ENCODE results near the gene WWOX.

- TF ChIP-seq, protein P1, sequence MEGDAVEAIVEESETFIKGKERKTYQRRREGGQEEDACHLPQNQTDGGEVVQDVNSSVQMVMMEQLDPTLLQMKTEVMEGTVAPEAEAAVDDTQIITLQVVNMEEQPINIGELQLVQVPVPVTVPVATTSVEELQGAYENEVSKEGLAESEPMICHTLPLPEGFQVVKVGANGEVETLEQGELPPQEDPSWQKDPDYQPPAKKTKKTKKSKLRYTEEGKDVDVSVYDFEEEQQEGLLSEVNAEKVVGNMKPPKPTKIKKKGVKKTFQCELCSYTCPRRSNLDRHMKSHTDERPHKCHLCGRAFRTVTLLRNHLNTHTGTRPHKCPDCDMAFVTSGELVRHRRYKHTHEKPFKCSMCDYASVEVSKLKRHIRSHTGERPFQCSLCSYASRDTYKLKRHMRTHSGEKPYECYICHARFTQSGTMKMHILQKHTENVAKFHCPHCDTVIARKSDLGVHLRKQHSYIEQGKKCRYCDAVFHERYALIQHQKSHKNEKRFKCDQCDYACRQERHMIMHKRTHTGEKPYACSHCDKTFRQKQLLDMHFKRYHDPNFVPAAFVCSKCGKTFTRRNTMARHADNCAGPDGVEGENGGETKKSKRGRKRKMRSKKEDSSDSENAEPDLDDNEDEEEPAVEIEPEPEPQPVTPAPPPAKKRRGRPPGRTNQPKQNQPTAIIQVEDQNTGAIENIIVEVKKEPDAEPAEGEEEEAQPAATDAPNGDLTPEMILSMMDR (IDR thresholded peaks at IDR 0.05; ENCODE audit: poor library complexity, severe bottlenecking), result no peak
- no peak for TF ChIP-seq EZH2 (IDR thresholded peaks at IDR 0.05; ENCODE audit: borderline replicate concordance, insufficient read depth, low read length, poor library complexity, severe bottlenecking)
- no peak for TF ChIP-seq SMC3 (conservative IDR thresholded peaks at IDR 0.05; ENCODE audit: poor library complexity)
- no peak for TF ChIP-seq POLR2AphosphoS5 (IDR thresholded peaks at IDR 0.05)
- TF ChIP-seq EP300 (conservative IDR thresholded peaks at IDR 0.05; ENCODE audit: poor library complexity, severe bottlenecking), result no peak
- TF ChIP-seq TAF1 (IDR thresholded peaks at IDR 0.05; ENCODE audit: low read depth), result no peak
Measured at GRCh38 chr16:78399384-78399783, 299.9 kb downstream of the WWOX start.

Data from neural cell (in vitro differentiated cells).